GM21526 (cell line): ENCODE data around the gene M1AP.

ENCODE experiments used
- ATAC-seq: cut with Tn5 transposase; IDR thresholded peaks from one replicate; pipeline ENCODE4 v1.9.1; 2021; ENCODE audit warnings: moderate library complexity; ENCODE audit not compliant: unreplicated experiment, low FRiP score

The M1AP gene

GRCh38 chr2:74599676-74600075 is 48.5 kb downstream of the M1AP start:
- ATAC-seq = no peak

- no peak for ATAC-seq
Observed at GRCh38 chr2:74597410-74597809, 50.7 kb downstream of the M1AP start.

- no peak for ATAC-seq
Observed at GRCh38 chr2:74596584-74596983, 51.5 kb downstream of the M1AP start.

GRCh38 chr2:74593826-74594772 is 54.0 kb downstream of the M1AP start:
- ATAC-seq = no peak

GRCh38 chr2:74588664-74589063 is 59.5 kb downstream of the M1AP start:
- ATAC-seq = no peak

GRCh38 chr2:74587664-74588277 is 60.4 kb downstream of the M1AP start:
- ATAC-seq = no peak

GRCh38 chr2:74585406-74586185 is 62.5 kb downstream of the M1AP start:
- no peak for ATAC-seq

GRCh38 chr2:74584088-74584645 is 64.0 kb downstream of the M1AP start:
- ATAC-seq = no peak

- no peak for ATAC-seq
Observed at GRCh38 chr2:74583504-74583903, 64.6 kb downstream of the M1AP start.

- ATAC-seq = no peak
Observed at GRCh38 chr2:74582184-74582583, 65.9 kb downstream of the M1AP start.

GRCh38 chr2:74581463-74581862 is 66.7 kb downstream of the M1AP start:
- no peak for ATAC-seq

- no peak for ATAC-seq
Observed at GRCh38 chr2:74578408-74578807, 69.7 kb downstream of the M1AP start.

GRCh38 chr2:74577448-74577847 is 70.7 kb downstream of the M1AP start:
- ATAC-seq = no peak

- ATAC-seq = no peak
Observed at GRCh38 chr2:74576863-74577229, 71.3 kb downstream of the M1AP start.

GRCh38 chr2:74576211-74576862 is 71.8 kb downstream of the M1AP start:
- no peak for ATAC-seq

- no peak for ATAC-seq
Observed at GRCh38 chr2:74575320-74575719, 72.8 kb downstream of the M1AP start.

GRCh38 chr2:74573747-74574562 is 74.2 kb downstream of the M1AP start:
- no peak for ATAC-seq

- no peak for ATAC-seq
Observed at GRCh38 chr2:74572178-74572925, 75.8 kb downstream of the M1AP start.

GRCh38 chr2:74571058-74571457 is 77.1 kb downstream of the M1AP start:
- ATAC-seq = peak; percentile 50
